GM12892 (cell line): ENCODE data around the gene HLA-A.

Experiments used
- POLR2A ChIP-seq: IDR thresholded peaks from 2 replicates; pipeline ENCODE4 v1.6.1; 2011; ENCODE audit warnings: low read depth, low read length, control low read depth
- POLR2AphosphoS5 ChIP-seq: IDR thresholded peaks from 2 replicates; pipeline ENCODE4 v1.6.1; 2011; ENCODE audit warnings: low read depth, low read length, control low read depth

- TF ChIP-seq POLR2AphosphoS5 (no peak), POLR2A (no peak)
Measured at GRCh38 chr6:29958921-29959320, 16.6 kb downstream of the HLA-A start.
